ENCODE measurements around the gene BRS3. TPM values are rescaled to one million over a fixed set of nuclear protein-coding genes. Genes with fewer than 3 reads are reported as not detected.
A peak's percentile ranks its signal among the peaks of the same experiment; 100 is the strongest.

Gene BRS3
- total and polyA plus RNA-seq, 2 donors (not counting 1 experiment from before 2014, with no cell fraction given) = not detected

- DNase-seq (ENCODE audit: low read depth in 2 of 2) = no peak
- Histone ChIP-seq H3K27ac (ENCODE audit: insufficient read depth, low read length) (no peak overlapping the region), H4K20me1 (ENCODE audit: control insufficient read depth, extremely low read depth, insufficient read depth, low read length) (no peaks in the 10 kb centered on the region), H3K4me2 (ENCODE audit: extremely low read depth, insufficient read depth, low read length) (no peak overlapping the region), H3K9me3 (ENCODE audit: control insufficient read depth, insufficient read depth, low read depth, low read length) (no peaks in the 10 kb centered on the region), H3K27me3 (ENCODE audit: control insufficient read depth, insufficient read depth, low read length) (no peaks in the 10 kb centered on the region), H3K36me3 (ENCODE audit: control insufficient read depth, insufficient read depth, low read length) (no peaks in the 10 kb centered on the region), H2AFZ (ENCODE audit: low read length) (no peak overlapping the region), H3K4me1 (ENCODE audit: control insufficient read depth, extremely low read depth, insufficient read depth, low read length) (no peaks in the 10 kb centered on the region), H3K9ac (ENCODE audit: insufficient read depth, low read length) (no peak overlapping the region), H3K4me3 (replicated peaks in 1 of 4; ENCODE audit: control extremely low read depth in 1 of 4, insufficient read depth in 1 of 4, low read depth in 3 of 4, low read length in 4 of 4) (no peak overlapping the region), H3K79me2 (ENCODE audit: control insufficient read depth, insufficient read depth, low read length) (no peaks in the 10 kb centered on the region)
- no peak for TF ChIP-seq EZH2 (IDR thresholded peaks at IDR 0.05; ENCODE audit: low read length, missing control alignments)
- no peak for TF ChIP-seq CTCF (conservative IDR thresholded peaks at IDR 0.05 in 1 of 2, IDR thresholded peaks at IDR 0.05 in 1 of 2; ENCODE audit: low read depth in 1 of 2, low read length in 2 of 2)
Measured at GRCh38 chrX:136519069-136519468, 31.3 kb downstream of the BRS3 start.

- no peak overlapping the region for H3K27ac ChIP-seq (ENCODE audit: insufficient read depth, low read length)
- no peaks in the 10 kb centered on the region for H3K4me1 ChIP-seq (ENCODE audit: control insufficient read depth, extremely low read depth, insufficient read depth, low read length)
- H3K9me3 ChIP-seq (ENCODE audit: control insufficient read depth, insufficient read depth, low read depth, low read length) = no peaks in the 10 kb centered on the region
- no peaks in the 10 kb centered on the region for H4K20me1 ChIP-seq (ENCODE audit: control insufficient read depth, extremely low read depth, insufficient read depth, low read length)
- no peak overlapping the region for H3K4me3 ChIP-seq (replicated peaks in 1 of 4; ENCODE audit: control extremely low read depth in 1 of 4, insufficient read depth in 1 of 4, low read depth in 3 of 4, low read length in 4 of 4)
- no peaks in the 10 kb centered on the region for H3K36me3 ChIP-seq (ENCODE audit: control insufficient read depth, insufficient read depth, low read length)
- no peak overlapping the region for H2AFZ ChIP-seq (ENCODE audit: low read length)
- no peak for DNase-seq (ENCODE audit: low read depth in 2 of 2)
- no peak overlapping the region for H3K9ac ChIP-seq (ENCODE audit: insufficient read depth, low read length)
- no peak for TF ChIP-seq EZH2 (IDR thresholded peaks at IDR 0.05; ENCODE audit: low read length, missing control alignments)
- TF ChIP-seq CTCF (conservative IDR thresholded peaks at IDR 0.05 in 1 of 2, IDR thresholded peaks at IDR 0.05 in 1 of 2; ENCODE audit: low read depth in 1 of 2, low read length in 2 of 2) = no peak
- no peak overlapping the region for H3K4me2 ChIP-seq (ENCODE audit: extremely low read depth, insufficient read depth, low read length)
- no peaks in the 10 kb centered on the region for H3K27me3 ChIP-seq (ENCODE audit: control insufficient read depth, insufficient read depth, low read length)
- no peaks in the 10 kb centered on the region for H3K79me2 ChIP-seq (ENCODE audit: control insufficient read depth, insufficient read depth, low read length)
Measured at GRCh38 chrX:136523770-136524169, 36.0 kb downstream of the BRS3 start.

GRCh38 chrX:136525738-136526606, 38.2 kb downstream of the BRS3 start:
- Histone ChIP-seq H3K4me1 (ENCODE audit: control insufficient read depth, extremely low read depth, insufficient read depth, low read length) (no peaks in the 10 kb centered on the region), H3K9ac (ENCODE audit: insufficient read depth, low read length) (no peak overlapping the region), H3K79me2 (ENCODE audit: control insufficient read depth, insufficient read depth, low read length) (no peaks in the 10 kb centered on the region), H2AFZ (ENCODE audit: low read length) (no peak overlapping the region), H3K27me3 (ENCODE audit: control insufficient read depth, insufficient read depth, low read length) (no peaks in the 10 kb centered on the region), H3K27ac (ENCODE audit: insufficient read depth, low read length) (no peak overlapping the region), H3K36me3 (ENCODE audit: control insufficient read depth, insufficient read depth, low read length) (no peaks in the 10 kb centered on the region), H3K4me2 (ENCODE audit: extremely low read depth, insufficient read depth, low read length) (no peak overlapping the region), H3K9me3 (ENCODE audit: control insufficient read depth, insufficient read depth, low read depth, low read length) (no peaks in the 10 kb centered on the region), H3K4me3 (replicated peaks in 1 of 4; ENCODE audit: control extremely low read depth in 1 of 4, insufficient read depth in 1 of 4, low read depth in 3 of 4, low read length in 4 of 4) (no peak overlapping the region), H4K20me1 (ENCODE audit: control insufficient read depth, extremely low read depth, insufficient read depth, low read length) (no peaks in the 10 kb centered on the region)
- DNase-seq (ENCODE audit: low read depth in 2 of 2) = peak; percentile 84 to 93
- no peak for TF ChIP-seq CTCF (conservative IDR thresholded peaks at IDR 0.05 in 1 of 2, IDR thresholded peaks at IDR 0.05 in 1 of 2; ENCODE audit: low read depth in 1 of 2, low read length in 2 of 2)
